Ramos (cell line): Measurements from ENCODE around the gene SHANK2.
"Not testable (repeated sequence)": the region's sequence is repeated elsewhere in the genome, so short reads cannot be mapped to it uniquely, and the experiment has no call there.

ENCODE experiments used
- in situ Hi-C: fragments of 300-500 bp; cut with MboI; formaldehyde crosslinking; loops from one replicate; pipeline ENCODE4 v1.14.3; 2022; ENCODE audit warnings: low sequenced_read_pairs; ENCODE audit not compliant: unreplicated experiment

The SHANK2 gene

GRCh38 chr11:71246559-71246958, 5.8 kb downstream of the SHANK2 start:
- in situ Hi-C loops: no loop called here

GRCh38 chr11:71245601-71246391, 6.6 kb downstream of the SHANK2 start:
- in situ Hi-C loops: no loop called here

- in situ Hi-C loops: no loop called here
Observed at GRCh38 chr11:71244116-71244810, 8.1 kb downstream of the SHANK2 start.

GRCh38 chr11:71242391-71242790, 10.0 kb downstream of the SHANK2 start:
- in situ Hi-C loops: no loop called here

GRCh38 chr11:71241721-71242259, 10.6 kb downstream of the SHANK2 start:
- in situ Hi-C loops: no loop called here

GRCh38 chr11:71240865-71241691, 11.3 kb downstream of the SHANK2 start:
- in situ Hi-C loops: no loop called here

GRCh38 chr11:71240061-71240690, 12.2 kb downstream of the SHANK2 start:
- in situ Hi-C loops: no loop called here

- in situ Hi-C loops: no loop called here
Observed at GRCh38 chr11:71239581-71239980, 12.8 kb downstream of the SHANK2 start.

- in situ Hi-C loops: no loop called here
Observed at GRCh38 chr11:71238941-71239340, 13.4 kb downstream of the SHANK2 start.

GRCh38 chr11:71238285-71238875, 14.0 kb downstream of the SHANK2 start:
- in situ Hi-C loops: no loop called here

- in situ Hi-C loops: no loop called here
Observed at GRCh38 chr11:71237853-71238252, 14.5 kb downstream of the SHANK2 start.

- in situ Hi-C loops: no loop called here
Observed at GRCh38 chr11:71236836-71237475, 15.4 kb downstream of the SHANK2 start.

GRCh38 chr11:71235719-71236118, 16.7 kb downstream of the SHANK2 start:
- in situ Hi-C loops: no loop called here

- in situ Hi-C loops: not testable (repeated sequence)
Observed at GRCh38 chr11:71233896-71234852, 18.2 kb downstream of the SHANK2 start.

GRCh38 chr11:71232364-71232763, 20.0 kb downstream of the SHANK2 start:
- in situ Hi-C loops: no loop called here

GRCh38 chr11:71228961-71229360, 23.4 kb downstream of the SHANK2 start:
- in situ Hi-C loops: no loop called here

- in situ Hi-C loops: no loop called here
Observed at GRCh38 chr11:71227058-71227659, 25.2 kb downstream of the SHANK2 start.
